Kidney (tissue), 14 donors: ENCODE results near the gene IDUA. TPM values are rescaled to one million over a fixed set of nuclear protein-coding genes. Genes with fewer than 3 reads are reported as not detected.

Experiments used
- DNase-seq, 5 donors: peaks; one replicate each; pipeline ENCODE4 v3.0.0-alpha.2; 2013 to 2020
- FAIRE-seq: peaks from 2 replicates; lab custom pipeline; 2012; peaks lifted over from hg19 to GRCh38; lab: Jason Lieb, UNC
- H3K27ac ChIP-seq, 2 donors: one replicate each; pipeline ENCODE4 v1.7.0; 2013; ENCODE audit warnings: low read depth in 2 of 2, low read length in 2 of 2, inconsistent platforms in 1 of 2
- H3K27me3 ChIP-seq: one replicate; pipeline ENCODE4 v1.7.1; 2013; ENCODE audit warnings: low read length, inconsistent platforms; ENCODE audit not compliant: control insufficient read depth, insufficient read depth
- H3K36me3 ChIP-seq, 3 donors: one replicate each; pipeline versions ENCODE4 v1.7.0 to v1.7.1; 2013; ENCODE audit warnings: low read length in 3 of 3, control low read depth in 1 of 3, inconsistent platforms in 1 of 3; ENCODE audit not compliant: insufficient read depth in 3 of 3, control insufficient read depth in 2 of 3
- H3K4me1 ChIP-seq, 3 donors: one replicate each; pipeline versions ENCODE4 v1.7.0 to v1.7.1; 2013; ENCODE audit warnings: low read length in 3 of 3, inconsistent platforms in 1 of 3, low read depth in 1 of 3; ENCODE audit not compliant: control insufficient read depth in 2 of 3, insufficient read depth in 2 of 3
- H3K4me3 ChIP-seq, 3 donors: one replicate each; pipeline versions ENCODE4 v1.7.0 to v1.8.1; 2013; ENCODE audit warnings: low read length in 3 of 3, control low read depth in 1 of 3, inconsistent platforms in 1 of 3
- H3K9ac ChIP-seq, 3 donors: one replicate each; pipeline versions ENCODE4 v1.7.0 to v1.7.1; 2013; ENCODE audit warnings: low read length in 3 of 3, control low read depth in 1 of 3, inconsistent platforms in 1 of 3
- H3K9me3 ChIP-seq, 3 donors: one replicate each; pipeline versions ENCODE4 v1.7.0 to v1.7.1; 2013; ENCODE audit warnings: low read length in 3 of 3, control low read depth in 1 of 3, inconsistent platforms in 1 of 3; ENCODE audit not compliant: control insufficient read depth in 2 of 3, insufficient read depth in 1 of 3
- CTCF ChIP-seq: IDR thresholded peaks from 3 replicates; pipeline ENCODE4 v1.5.1; 2012; ENCODE audit warnings: mild to moderate bottlenecking, moderate library complexity, borderline replicate concordance; ENCODE audit not compliant: insufficient read depth; ENCODE audit errors: extremely low read depth
- intact Hi-C: fragments of 100-400 bp; cut with DNase I; formaldehyde crosslinking; loops from one replicate; pipeline ENCODE4 v1.11.1; 2022
- polyA plus RNA-seq: library from polyadenylated mRNA; stranded (reverse); fragments of 350-450 nt; fragmentation: Illumina TruSeq; extraction: RNeasy Lipid Tissue Mini Kit (QIAGEN cat#74804); gene quantifications from one replicate; pipeline ENCODE4 v1.2.3, GENCODE V29; 2014; ENCODE audit warnings: low read depth, low replicate concordance; ENCODE audit not compliant: insufficient read depth
- total RNA-seq: library from RNA; stranded (reverse); fragmentation: NEBNext Ultra II Directional; extraction: Animal tissue kit (Norgen Biotek cat#: 25700); gene quantifications from one replicate; pipeline ENCODE4 v1.2.1, GENCODE V29; 2021
- donor health status: control.
- donor health status: control.
- donor health status: control.
- donor health status: control.
- donor health status: control.
- donor health status: DM: yes; HTN: yes; CAD: no.
- donor health status: Normal renal cell carcinoma (clear cell type).

The IDUA gene
- total and polyA plus RNA-seq, 2 donors from 2014 or later = 11.9 to 58.5 TPM

DNA sequence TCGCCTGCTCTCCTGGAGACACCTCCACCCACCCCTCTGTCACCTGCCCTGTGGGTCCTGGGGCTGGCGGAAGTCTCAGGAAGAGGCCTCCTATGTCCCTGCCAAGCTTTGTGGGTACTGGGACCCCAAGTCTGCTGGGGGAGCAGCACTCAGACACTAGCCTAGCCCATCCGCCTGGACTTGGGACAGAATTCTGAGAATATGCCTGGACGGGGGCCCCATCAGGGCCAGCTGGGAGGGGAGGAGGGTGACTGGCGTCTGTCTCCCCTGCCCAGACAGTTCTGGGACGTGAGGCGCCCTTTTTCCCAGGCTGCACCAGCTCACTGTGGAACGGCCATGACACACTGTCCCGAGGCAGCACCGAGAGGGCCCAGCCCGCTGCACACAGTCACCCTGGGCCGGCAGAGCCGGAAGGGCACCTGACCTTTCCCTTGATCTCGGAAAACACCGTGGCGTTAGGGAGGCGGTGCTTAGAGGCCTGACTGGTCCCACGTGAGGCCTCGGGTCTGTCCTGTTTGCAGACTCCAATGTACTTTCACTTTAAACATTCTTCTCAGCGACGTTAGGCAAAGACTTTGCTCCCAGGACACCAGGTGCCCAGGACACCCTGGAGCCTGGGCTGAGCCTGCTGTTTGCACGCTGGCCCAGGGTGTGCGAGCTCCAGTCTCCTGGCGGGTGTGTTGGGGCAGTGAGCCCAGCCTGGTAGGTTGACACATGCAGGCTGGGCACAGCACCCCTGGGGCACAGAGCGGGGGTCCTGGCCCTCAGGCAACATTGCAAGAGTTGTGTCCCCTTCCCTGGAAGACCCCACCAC is 5.7 kb downstream of the IDUA start:
- FAIRE-seq = no peak
- H3K27ac ChIP-seq = peak overlapping the region; percentile 93 to 97
- TF ChIP-seq CTCF = no peak
- H3K27me3 ChIP-seq = no peaks in the 10 kb centered on the region
- H3K36me3 ChIP-seq = peaks cover 0 to 4% (median 4%) of the 10 kb centered on the region in 3 donors
- H3K9me3 ChIP-seq = no peaks in the 10 kb centered on the region
- H3K4me1 ChIP-seq = peaks cover 0 to 29% (median 6%) of the 10 kb centered on the region in 3 donors
- DNase-seq = peak; percentile 56 to 94 (median 75)
- intact Hi-C loops = no loop called here
- peak overlapping the region in 2 of 3 donors; percentile 64 to 87 for H3K9ac ChIP-seq
- peak overlapping the region; percentile 11 to 69 (median 60) for H3K4me3 ChIP-seq

- DNase-seq (peak; percentile 62 to 87 (median 78)), FAIRE-seq (no peak)
- peak within 1 kb of the TSS; percentile 93 to 97 for H3K27ac ChIP-seq
- intact Hi-C loops = no loop called here
- TF ChIP-seq CTCF = no peak
- H3K27me3 ChIP-seq = peaks cover 6% of the 10 kb centered on the region
- H3K4me1 ChIP-seq = peaks cover 0 to 27% (median 9%) of the 10 kb centered on the region in 3 donors
- no peaks in the 10 kb centered on the region for H3K9me3 ChIP-seq
- H3K36me3 ChIP-seq = peaks cover 0 to 4% (median 4%) of the 10 kb centered on the region in 3 donors
- H3K9ac ChIP-seq = peak within 1 kb of the TSS in 2 of 3 donors; percentile 64 to 87
- H3K4me3 ChIP-seq = peak within 1 kb of the TSS; percentile 11 to 69 (median 60)
Observed at GRCh38 chr4:993111-994029, 6.5 kb downstream of the IDUA start, which contains the start of gene SLC26A1. Gene SLC26A1, minus strand, starts transcription at chr4:993404. Its CDS starts 1,701 bp downstream, at chr4:991703.

DNA sequence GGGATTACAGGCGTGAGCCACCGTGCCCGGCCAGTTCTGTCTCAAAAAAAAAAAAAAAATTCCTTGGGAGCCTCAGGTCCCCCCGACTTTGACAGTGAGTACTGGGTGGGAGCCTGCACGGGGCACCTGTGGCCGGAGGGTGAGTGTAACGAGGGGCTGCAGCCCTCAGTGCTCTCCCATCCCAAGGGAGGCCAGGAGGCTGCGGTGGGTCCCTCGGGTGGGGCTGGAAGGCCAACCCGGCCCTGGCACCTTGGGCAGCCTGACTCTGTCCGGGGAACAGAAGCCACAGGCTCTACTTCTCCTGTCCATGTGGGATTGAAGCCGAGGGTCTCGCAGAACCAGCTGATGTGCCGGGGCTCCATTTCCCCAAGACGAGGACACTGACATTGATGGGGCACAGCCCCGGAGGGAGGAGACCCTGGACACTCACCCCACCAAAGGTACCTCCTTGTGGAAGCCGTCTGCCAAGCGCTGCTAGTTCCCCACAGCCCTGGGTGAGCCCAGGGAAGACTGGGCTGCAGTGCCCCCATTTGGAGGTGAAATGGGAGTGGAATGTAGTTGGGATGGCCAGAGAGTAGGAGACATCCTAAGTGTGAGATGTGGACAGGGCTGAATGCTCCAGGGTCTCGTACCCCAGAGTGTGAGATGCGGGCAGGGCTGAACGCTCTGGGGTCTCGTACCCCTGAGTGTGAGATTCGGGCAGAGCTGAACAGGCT is 8.6 kb downstream of the IDUA start:
- peaks cover 7% of the 10 kb centered on the region for H3K27me3 ChIP-seq
- FAIRE-seq (no peak), DNase-seq (peak in 2 of 5 donors; percentile 36 to 66)
- H3K36me3 ChIP-seq = peaks cover 0 to under 1% (median 0%) of the 10 kb centered on the region in 3 donors
- intact Hi-C loops = no loop called here
- no peak for TF ChIP-seq CTCF
- no peaks in the 10 kb centered on the region for H3K9me3 ChIP-seq
- H3K9ac ChIP-seq = no peak overlapping the region
- no peak overlapping the region for H3K4me3 ChIP-seq
- peaks cover 0 to 27% (median 9%) of the 10 kb centered on the region in 3 donors for H3K4me1 ChIP-seq
- no peak overlapping the region for H3K27ac ChIP-seq
